Measurements from ENCODE around the gene FOCAD.

The FOCAD gene

DNA sequence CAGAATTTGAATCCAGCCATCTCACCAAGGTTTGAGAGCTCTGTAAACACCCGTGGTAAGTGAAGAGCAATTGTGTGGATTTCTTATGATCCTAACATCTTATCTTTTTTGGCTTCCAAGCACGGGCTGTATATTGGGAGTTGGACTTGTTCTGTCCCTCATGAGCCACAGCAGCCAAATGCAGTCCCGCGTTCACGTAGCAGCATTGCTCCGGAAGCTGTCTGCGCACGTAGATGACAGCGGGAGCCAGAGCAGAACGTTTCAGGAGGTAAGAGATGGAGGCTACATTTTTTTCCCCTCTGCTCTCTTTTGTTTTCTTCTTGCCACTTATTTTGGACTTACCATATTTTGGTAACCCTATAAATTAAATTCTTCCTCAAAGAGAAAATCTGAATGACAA, 260.4 kb downstream of the FOCAD start:
- Histone ChIP-seq H4K20me1 (ENCODE audit: insufficient read depth, low read length) (no peaks in the 10 kb centered on the region), H3K79me2 (ENCODE audit: insufficient read depth, low read length) (no peaks in the 10 kb centered on the region), H3K4me2 (ENCODE audit: low read length) (no peak overlapping the region), H3K27ac (ENCODE audit: low read depth, low read length, poor library complexity, severe bottlenecking) (no peak overlapping the region), H3F3A (ENCODE audit: insufficient read depth, low read length) (no peaks in the 10 kb centered on the region), H3K27me3 (ENCODE audit: insufficient read depth, low read length) (no peaks in the 10 kb centered on the region), H3K4me3 (ENCODE audit: low read depth, low read length, poor library complexity, severe bottlenecking) (no peak overlapping the region), H3K9me3 (ENCODE audit: low read length) (no peaks in the 10 kb centered on the region), H3K36me3 (ENCODE audit: insufficient read depth, low read length) (no peaks in the 10 kb centered on the region), H2AFZ (ENCODE audit: low read length) (no peak overlapping the region), H3K9ac (ENCODE audit: low read length) (no peak overlapping the region), H3K4me1 (ENCODE audit: insufficient read depth, low read length, severe bottlenecking) (peaks cover 35% of the 10 kb centered on the region), H3K9me2 (ENCODE audit: low read depth, low read length) (no peaks in the 10 kb centered on the region)
- TF ChIP-seq, protein P1, sequence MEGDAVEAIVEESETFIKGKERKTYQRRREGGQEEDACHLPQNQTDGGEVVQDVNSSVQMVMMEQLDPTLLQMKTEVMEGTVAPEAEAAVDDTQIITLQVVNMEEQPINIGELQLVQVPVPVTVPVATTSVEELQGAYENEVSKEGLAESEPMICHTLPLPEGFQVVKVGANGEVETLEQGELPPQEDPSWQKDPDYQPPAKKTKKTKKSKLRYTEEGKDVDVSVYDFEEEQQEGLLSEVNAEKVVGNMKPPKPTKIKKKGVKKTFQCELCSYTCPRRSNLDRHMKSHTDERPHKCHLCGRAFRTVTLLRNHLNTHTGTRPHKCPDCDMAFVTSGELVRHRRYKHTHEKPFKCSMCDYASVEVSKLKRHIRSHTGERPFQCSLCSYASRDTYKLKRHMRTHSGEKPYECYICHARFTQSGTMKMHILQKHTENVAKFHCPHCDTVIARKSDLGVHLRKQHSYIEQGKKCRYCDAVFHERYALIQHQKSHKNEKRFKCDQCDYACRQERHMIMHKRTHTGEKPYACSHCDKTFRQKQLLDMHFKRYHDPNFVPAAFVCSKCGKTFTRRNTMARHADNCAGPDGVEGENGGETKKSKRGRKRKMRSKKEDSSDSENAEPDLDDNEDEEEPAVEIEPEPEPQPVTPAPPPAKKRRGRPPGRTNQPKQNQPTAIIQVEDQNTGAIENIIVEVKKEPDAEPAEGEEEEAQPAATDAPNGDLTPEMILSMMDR (IDR thresholded peaks at IDR 0.05; ENCODE audit: low read length): no peak
- TF ChIP-seq EZH2 (IDR thresholded peaks at IDR 0.05; ENCODE audit: borderline replicate concordance, low read length): no peak

DNA sequence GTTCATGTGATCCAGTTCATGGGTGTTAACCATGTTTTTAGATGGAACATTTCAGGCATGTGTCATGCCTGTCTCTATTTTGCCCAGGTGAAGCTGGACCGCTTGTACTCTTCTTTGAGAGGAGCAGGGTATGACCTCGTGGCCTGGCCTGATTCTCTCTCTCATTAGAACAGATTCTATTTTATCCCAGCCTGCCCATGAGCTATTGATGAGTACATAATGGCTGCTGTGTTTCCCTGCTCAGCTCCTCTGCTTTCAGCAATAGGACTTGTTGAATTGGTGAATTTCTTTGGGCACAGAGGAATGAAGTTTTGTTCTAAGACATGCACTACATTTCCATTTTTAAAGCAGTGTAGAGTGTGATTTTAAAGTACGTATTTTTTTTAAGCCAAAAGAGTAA, 261.2 kb downstream of the FOCAD start:
- Histone ChIP-seq H3K4me1 (ENCODE audit: insufficient read depth, low read length, severe bottlenecking) (peaks cover 35% of the 10 kb centered on the region), H3K4me2 (ENCODE audit: low read length) (no peak overlapping the region), H3F3A (ENCODE audit: insufficient read depth, low read length) (no peaks in the 10 kb centered on the region), H2AFZ (ENCODE audit: low read length) (no peak overlapping the region), H3K27me3 (ENCODE audit: insufficient read depth, low read length) (no peaks in the 10 kb centered on the region), H4K20me1 (ENCODE audit: insufficient read depth, low read length) (no peaks in the 10 kb centered on the region), H3K27ac (ENCODE audit: low read depth, low read length, poor library complexity, severe bottlenecking) (no peak overlapping the region), H3K9ac (ENCODE audit: low read length) (no peak overlapping the region), H3K4me3 (ENCODE audit: low read depth, low read length, poor library complexity, severe bottlenecking) (no peak overlapping the region), H3K9me2 (ENCODE audit: low read depth, low read length) (no peaks in the 10 kb centered on the region), H3K9me3 (ENCODE audit: low read length) (no peaks in the 10 kb centered on the region), H3K79me2 (ENCODE audit: insufficient read depth, low read length) (no peaks in the 10 kb centered on the region), H3K36me3 (ENCODE audit: insufficient read depth, low read length) (no peaks in the 10 kb centered on the region)
- TF ChIP-seq, protein P1 (IDR thresholded peaks at IDR 0.05; ENCODE audit: low read length): no peak
- TF ChIP-seq EZH2 (IDR thresholded peaks at IDR 0.05; ENCODE audit: borderline replicate concordance, low read length): no peak

DNA sequence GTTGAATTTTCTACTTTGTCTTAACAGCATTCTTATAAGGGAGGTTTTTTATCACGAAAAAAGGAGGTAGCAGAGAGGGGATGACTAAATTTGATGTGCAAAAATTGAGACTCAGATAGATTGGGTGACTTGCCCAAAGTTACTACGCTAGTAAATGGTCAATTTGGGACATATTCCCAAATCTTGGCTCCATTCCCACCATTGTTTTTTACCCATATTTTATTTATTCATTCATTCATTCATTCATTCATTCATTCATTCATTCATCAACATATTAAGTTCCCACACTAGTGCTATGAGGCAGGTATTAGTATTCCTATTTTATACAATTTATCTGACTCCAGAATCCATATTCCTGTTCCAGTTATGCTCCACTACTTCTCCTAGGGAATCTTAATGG, 261.8 kb downstream of the FOCAD start:
- Histone ChIP-seq H3K79me2 (ENCODE audit: insufficient read depth, low read length) (no peaks in the 10 kb centered on the region), H4K20me1 (ENCODE audit: insufficient read depth, low read length) (no peaks in the 10 kb centered on the region), H3K27me3 (ENCODE audit: insufficient read depth, low read length) (no peaks in the 10 kb centered on the region), H3K4me1 (ENCODE audit: insufficient read depth, low read length, severe bottlenecking) (peaks cover 31% of the 10 kb centered on the region), H2AFZ (ENCODE audit: low read length) (no peak overlapping the region), H3K36me3 (ENCODE audit: insufficient read depth, low read length) (no peaks in the 10 kb centered on the region), H3K9me3 (ENCODE audit: low read length) (no peaks in the 10 kb centered on the region), H3K9ac (ENCODE audit: low read length) (no peak overlapping the region), H3K4me3 (ENCODE audit: low read depth, low read length, poor library complexity, severe bottlenecking) (no peak overlapping the region), H3K9me2 (ENCODE audit: low read depth, low read length) (no peaks in the 10 kb centered on the region), H3K4me2 (ENCODE audit: low read length) (no peak overlapping the region), H3F3A (ENCODE audit: insufficient read depth, low read length) (no peaks in the 10 kb centered on the region), H3K27ac (ENCODE audit: low read depth, low read length, poor library complexity, severe bottlenecking) (no peak overlapping the region)
- no peak for TF ChIP-seq EZH2 (IDR thresholded peaks at IDR 0.05; ENCODE audit: borderline replicate concordance, low read length)
- TF ChIP-seq, protein P1 (IDR thresholded peaks at IDR 0.05; ENCODE audit: low read length): no peak
